HG03520 (cell line): ENCODE results near the gene NDUFA9.

Experiments used
- ATAC-seq: cut with Tn5 transposase; IDR thresholded peaks from one replicate; pipeline ENCODE4 v1.9.1; 2021; ENCODE audit warnings: mild to moderate bottlenecking, moderate library complexity; ENCODE audit not compliant: unreplicated experiment

The NDUFA9 gene

GRCh38 chr12:4685317-4685716 is 36.4 kb downstream of the NDUFA9 start:
- no peak for ATAC-seq

- no peak for ATAC-seq
Observed at GRCh38 chr12:4690760-4691159, 41.8 kb downstream of the NDUFA9 start.
